PFSK-1 (cell line): ENCODE measurements around the gene RERE.

Source experiments
- POLR2AphosphoS5 ChIP-seq: IDR thresholded peaks from 2 replicates; pipeline ENCODE4 v1.6.1; 2012; ENCODE audit warnings: low read depth, mild to moderate bottlenecking, control low read depth, low read length, moderate library complexity
- REST ChIP-seq, 2 experiments: IDR thresholded peaks; 2 replicates each; pipeline versions ENCODE4 v1.6.1 to v1.8.0; 2011 to 2012; ENCODE audit warnings: low read depth in 2 of 2, low read length in 2 of 2, control low read depth in 1 of 2, inconsistent platforms in 1 of 2, mild to moderate bottlenecking in 1 of 2, moderate library complexity in 1 of 2; ENCODE audit not compliant: insufficient read depth in 1 of 2
- SIN3A ChIP-seq: IDR thresholded peaks from 2 replicates; pipeline ENCODE4 v1.6.1; 2012; ENCODE audit warnings: mild to moderate bottlenecking, low read length, moderate library complexity, borderline replicate concordance; ENCODE audit not compliant: insufficient read depth
- TAF1 ChIP-seq: IDR thresholded peaks from 2 replicates; pipeline ENCODE4 v1.6.1; 2012; ENCODE audit warnings: low read length, control low read depth, borderline replicate concordance; ENCODE audit not compliant: insufficient read depth

DNA sequence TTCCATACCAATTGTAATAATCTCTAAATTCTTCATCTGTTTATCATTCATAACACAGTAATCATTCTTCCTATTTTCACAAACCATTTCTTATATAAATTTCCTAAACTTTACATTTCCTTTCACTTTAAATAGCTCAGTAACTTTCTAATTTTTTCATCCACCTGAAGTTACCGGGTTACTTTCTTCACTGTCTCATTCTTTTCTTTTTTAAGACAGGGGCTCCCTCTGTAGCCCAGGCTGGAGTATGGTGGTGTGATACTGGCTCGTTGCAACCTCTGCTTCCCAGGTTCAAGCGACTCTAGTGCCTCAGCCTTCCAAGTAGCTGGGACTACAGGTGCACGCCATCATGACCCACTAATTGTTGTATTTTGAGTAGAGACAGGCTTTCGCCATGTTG is 41.3 kb downstream of the RERE start:
- no peak for TF ChIP-seq POLR2AphosphoS5
- no peak for TF ChIP-seq REST (IDR thresholded peaks at IDR 0.05; ENCODE audit: insufficient read depth in 1 of 2, low read depth in 2 of 2, low read length in 2 of 2)
- TF ChIP-seq SIN3A = no peak
- no peak for TF ChIP-seq TAF1
